HepG2 (cell line): ENCODE measurements around the gene TCTN2. TPM values are rescaled to one million over a fixed set of nuclear protein-coding genes. Genes with fewer than 3 reads are reported as not detected.

Experiments used
- ATAC-seq: fragments of 200-7000 bp; cut with Tn5 transposase; 3 replicates; pipeline ENCODE4 v1.9.1; 2020; ENCODE audit warnings: mild to moderate bottlenecking, moderate library complexity
- BruUV-seq: library from RNA; stranded (reverse); fragments of 400-500 nt; replicated peaks from 2 replicates; lab custom pipeline; 2021; lab: Mats Ljungman, UMichigan
- CTCF ChIA-PET: fragments of 300-600 bp; formaldehyde crosslinking; extraction: SDS; loops from one replicate; lab custom pipeline; 2021; ENCODE audit warnings: low total read pairs, inconsistent platforms, low intra/inter-chr PET ratio; lab: Yijun Ruan, JAX
- POLR2A ChIA-PET: fragments of 350-600 bp; sonication (Branson Sonifier 250); formaldehyde crosslinking; loops from one replicate; lab custom pipeline; 2020; ENCODE audit warnings: antibody characterized with exemption, inconsistent platforms; lab: Yijun Ruan, JAX
- DNase-seq: peaks from one replicate; pipeline ENCODE4 v3.0.0-alpha.2; 2015; ENCODE audit warnings: low spot score
- FAIRE-seq: peaks from 3 replicates; lab custom pipeline; 2011; peaks lifted over from hg19 to GRCh38; lab: Jason Lieb, UNC
- H2AFZ ChIP-seq: one replicate; pipeline ENCODE4 v1.6.1; 2011; ENCODE audit warnings: low read length, inconsistent platforms
- H3K27ac ChIP-seq: fragments of 300-600 bp; 3 replicates; pipeline ENCODE4 v1.8.0; 2011; ENCODE audit warnings: mixed run types, mild to moderate bottlenecking, mixed read lengths, low read length, inconsistent platforms; ENCODE audit not compliant: insufficient read depth; ENCODE audit errors: extremely low read length
- H3K27me3 ChIP-seq, 2 experiments: fragments of 200-600 bp in 1 of 2; 2 replicates in 1 of 2; 3 replicates in 1 of 2; pipeline versions ENCODE4 v1.6.0 to v1.8.0; 2011; ENCODE audit warnings: low read length in 2 of 2, mild to moderate bottlenecking in 2 of 2, moderate library complexity in 2 of 2, inconsistent platforms in 1 of 2; ENCODE audit not compliant: insufficient read depth in 2 of 2, control insufficient read depth in 1 of 2
- H3K36me3 ChIP-seq, 2 experiments: fragments of 200-600 bp in 1 of 2; replicated peaks in 1 of 2; 2 replicates in 1 of 2; 3 replicates in 1 of 2; pipeline versions ENCODE4 v1.5.1 to v1.8.0; 2011; ENCODE audit warnings: low read length in 2 of 2, inconsistent platforms in 1 of 2; ENCODE audit not compliant: insufficient read depth in 2 of 2, control insufficient read depth in 1 of 2
- H3K4me1 ChIP-seq: 2 replicates; pipeline ENCODE4 v1.5.1; 2012; ENCODE audit warnings: low read length, inconsistent platforms; ENCODE audit not compliant: insufficient read depth
- H3K4me2 ChIP-seq: 2 replicates; pipeline ENCODE4 v1.6.0; 2011; ENCODE audit warnings: low read depth, low read length, inconsistent platforms
- H3K4me3 ChIP-seq, 3 experiments: fragments of 200-600 bp in 1 of 3; sonication (generic), shearing (Covaris generic) in 1 of 3; replicated peaks in 1 of 3; 2 replicates each; pipeline ENCODE4 v1.5.1; 2011 to 2016; ENCODE audit warnings: low read length in 3 of 3, inconsistent platforms in 2 of 3, low read depth in 2 of 3, mild to moderate bottlenecking in 2 of 3, control low read depth in 1 of 3, mixed read lengths in 1 of 3; ENCODE audit not compliant: insufficient read depth in 1 of 3
- H3K79me2 ChIP-seq: one replicate; pipeline ENCODE4 v1.6.1; 2011; ENCODE audit warnings: low read length, inconsistent platforms; ENCODE audit not compliant: insufficient read depth
- H3K9ac ChIP-seq: 2 replicates; pipeline ENCODE4 v1.6.0; 2011; ENCODE audit warnings: mild to moderate bottlenecking, low read depth, low read length, inconsistent platforms; ENCODE audit not compliant: insufficient read depth
- H3K9me3 ChIP-seq: 2 replicates; pipeline ENCODE4 v1.5.1; 2012; ENCODE audit warnings: mild to moderate bottlenecking, low read length
- H4K20me1 ChIP-seq: 2 replicates; pipeline ENCODE4 v1.6.0; 2011; ENCODE audit warnings: inconsistent platforms, mild to moderate bottlenecking, low read length, moderate library complexity; ENCODE audit not compliant: insufficient read depth
- AGO2 ChIP-seq: fragments of 200-400 bp; formaldehyde crosslinking; optimal IDR thresholded peaks from 2 replicates; pipeline ENCODE3; 2017; ENCODE audit warnings: mild to moderate bottlenecking, low read depth, low read length, moderate library complexity
- ATF2 ChIP-seq: sonication (generic); formaldehyde crosslinking; IDR thresholded peaks from 2 replicates; pipeline ENCODE4 v1.4.0; 2020; ENCODE audit warnings: missing genetic modification reagents
- CHD2 ChIP-seq: IDR thresholded peaks from 2 replicates; pipeline ENCODE4 v1.6.1; 2011; ENCODE audit warnings: low read depth, low read length, improper control_type of control experiment
- CTCF ChIP-seq: sonication (generic); formaldehyde crosslinking; IDR thresholded peaks from 2 replicates; pipeline ENCODE4 v1.5.0; 2020; ENCODE audit warnings: mild to moderate bottlenecking, missing genetic modification reagents, moderate library complexity
- ERF ChIP-seq: IDR thresholded peaks from 2 replicates; pipeline ENCODE4 v1.6.1; 2018; ENCODE audit warnings: missing biosample characterization, missing genetic modification reagents
- FIP1L1 ChIP-seq: fragments of 200-400 bp; formaldehyde crosslinking; IDR thresholded peaks from 2 replicates; pipeline ENCODE4 v1.6.1; 2018; ENCODE audit warnings: low read depth, mild to moderate bottlenecking, low read length, moderate library complexity, borderline replicate concordance; ENCODE audit not compliant: insufficient read depth
- IKZF5 ChIP-seq: IDR thresholded peaks from 2 replicates; pipeline ENCODE4 v1.6.1; 2018; ENCODE audit warnings: missing genetic modification reagents, mild to moderate bottlenecking, missing compliant biosample characterization
- MIER2 ChIP-seq: IDR thresholded peaks from 2 replicates; pipeline ENCODE4 v1.6.1; 2016; ENCODE audit warnings: missing biosample characterization, missing genetic modification reagents
- NFIC ChIP-seq: IDR thresholded peaks from 2 replicates; pipeline ENCODE4 v1.6.1; 2012; ENCODE audit warnings: mild to moderate bottlenecking, low read length, inconsistent platforms
- NPAS2 ChIP-seq: sonication (generic); formaldehyde crosslinking; IDR thresholded peaks from 2 replicates; pipeline ENCODE4 v1.8.0; 2022; ENCODE audit warnings: mild to moderate bottlenecking, missing genetic modification reagents, borderline replicate concordance
- ZNF282 ChIP-seq: fragments of 450-650 bp; IDR thresholded peaks from 2 replicates; pipeline ENCODE4 v1.6.1; 2018; ENCODE audit not compliant: partially characterized antibody
- ZNF512B ChIP-seq: sonication (generic); formaldehyde crosslinking; IDR thresholded peaks from 2 replicates; pipeline ENCODE4 v1.5.1; 2020; ENCODE audit warnings: missing genetic modification reagents, mild to moderate bottlenecking, borderline replicate concordance
- ZNF672 ChIP-seq: sonication (generic); formaldehyde crosslinking; IDR thresholded peaks from 2 replicates; pipeline ENCODE4 v1.8.1; 2022; ENCODE audit warnings: missing genetic modification reagents
- WGBS: methylation state at CpG from one replicate; pipeline ENCODE4 v1.1.6; 2017; ENCODE audit warnings: low lambda C conversion rate; 5-methylcytosine and 5-hydroxymethylcytosine counted together
- in situ Hi-C: cut with HindIII; loops from 2 replicates; pipeline ENCODE4 v1.10.0; 2017; ENCODE audit warnings: low pct_unique_long_range_greater_than_20kb; ENCODE audit not compliant: extremely low pct_ligation_motif_present
- intact Hi-C: fragments of 100-400 bp; cut with micrococcal nuclease; formaldehyde crosslinking; loops from one replicate; pipeline ENCODE4 v1.10.0; 2022; ENCODE audit not compliant: unreplicated experiment
- polyA plus RNA-seq, 8 experiments: library from polyadenylated mRNA; depleted of rRNA in 3 of 8; stranded (reverse) in 7 of 8; unstranded in 1 of 8; fragments of >200 nt; fragmentation: Illumina TruSeq in 4 of 8; extraction: Trizol in 4 of 8; gene quantifications; 2 replicates each; pipeline versions ENCODE4 v1.2.1 to v1.2.3, GENCODE V29; 2011 to 2016; ENCODE audit warnings: low read depth in 4 of 8, missing spikeins in 1 of 8, mixed read lengths in 1 of 8; ENCODE audit not compliant: insufficient read depth in 1 of 8
- total RNA-seq, 5 experiments: library from RNA; depleted of rRNA; stranded (reverse); fragments of >200 nt; fragmentation: Illumina TruSeq; extraction: Trizol; gene quantifications; 2 replicates each; pipeline ENCODE4 v1.2.3, GENCODE V29; 2016; ENCODE audit warnings: low read depth in 1 of 5
- TF ChIP-seq, protein P1 (sequence below): sonication (generic); formaldehyde crosslinking; IDR thresholded peaks from 2 replicates; pipeline ENCODE4 v1.5.1; 2020; ENCODE audit warnings: missing genetic modification reagents, mild to moderate bottlenecking, borderline replicate concordance

Gene TCTN2
- total and polyA plus RNA-seq, 2 of the 13 experiments (the other 11 are each of a cell fraction or from before 2014, with no cell fraction given): 5.0 to 8.1 TPM

DNA sequence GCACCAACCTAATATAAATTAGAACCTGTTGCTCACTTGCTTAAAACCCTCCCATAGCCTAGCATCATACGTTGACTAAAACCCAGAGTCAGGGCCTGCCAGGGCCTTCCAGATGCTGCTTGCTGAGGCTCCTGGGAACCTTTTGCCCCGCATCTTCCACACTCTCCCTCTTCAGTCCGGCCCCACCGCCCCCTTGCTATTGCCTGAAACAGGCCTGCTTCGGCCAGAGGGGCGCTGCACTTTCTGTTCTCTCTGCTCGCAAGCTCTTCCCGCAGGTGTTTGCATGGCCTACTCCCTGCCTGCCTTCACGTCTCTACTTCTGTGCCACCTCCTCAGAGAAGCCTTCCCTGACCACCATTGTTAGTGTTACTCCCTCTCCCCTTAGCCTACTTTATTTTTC is 13.7 kb upstream of the TCTN2 start:
- ChIA-PET POLR2A (no interaction called here), CTCF (no interaction called here)
- H3K9ac ChIP-seq: no peak overlapping the region
- no peak overlapping the region for H3K27ac ChIP-seq
- H3K79me2 ChIP-seq: no peaks in the 10 kb centered on the region
- H4K20me1 ChIP-seq: no peaks in the 10 kb centered on the region
- no peaks in the 10 kb centered on the region for H3K27me3 ChIP-seq
- DNase-seq (no peak), ATAC-seq (no peak), FAIRE-seq (no peak)
- intact Hi-C loops (no loop called here), in situ Hi-C loops (no loop called here)
- no peak overlapping the region for H3K4me3 ChIP-seq
- no peaks in the 10 kb centered on the region for H3K9me3 ChIP-seq
- no peaks in the 10 kb centered on the region for H3K4me1 ChIP-seq
- TF ChIP-seq FIP1L1 (no peak), ERF (CRISPR knock-in tag) (no peak), NPAS2 (CRISPR knock-in tag) (no peak), ZNF512B (CRISPR knock-in tag) (no peak), CHD2 (no peak), NFIC (no peak), CTCF (CRISPR knock-in tag) (no peak), ATF2 (CRISPR knock-in tag) (no peak), AGO2 (no peak), IKZF5 (no peak), ZNF282 (no peak), MIER2 (CRISPR knock-in tag) (no peak), ZNF672 (CRISPR knock-in tag) (no peak)
- TF ChIP-seq, protein P1, sequence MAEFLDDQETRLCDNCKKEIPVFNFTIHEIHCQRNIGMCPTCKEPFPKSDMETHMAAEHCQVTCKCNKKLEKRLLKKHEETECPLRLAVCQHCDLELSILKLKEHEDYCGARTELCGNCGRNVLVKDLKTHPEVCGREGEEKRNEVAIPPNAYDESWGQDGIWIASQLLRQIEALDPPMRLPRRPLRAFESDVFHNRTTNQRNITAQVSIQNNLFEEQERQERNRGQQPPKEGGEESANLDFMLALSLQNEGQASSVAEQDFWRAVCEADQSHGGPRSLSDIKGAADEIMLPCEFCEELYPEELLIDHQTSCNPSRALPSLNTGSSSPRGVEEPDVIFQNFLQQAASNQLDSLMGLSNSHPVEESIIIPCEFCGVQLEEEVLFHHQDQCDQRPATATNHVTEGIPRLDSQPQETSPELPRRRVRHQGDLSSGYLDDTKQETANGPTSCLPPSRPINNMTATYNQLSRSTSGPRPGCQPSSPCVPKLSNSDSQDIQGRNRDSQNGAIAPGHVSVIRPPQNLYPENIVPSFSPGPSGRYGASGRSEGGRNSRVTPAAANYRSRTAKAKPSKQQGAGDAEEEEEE: no peak
- no TSS peak for BruUV-seq
- WGBS: 92% methylated on average over 9 of the region's 9 CpGs
- no peak overlapping the region for H2AFZ ChIP-seq
- no peak overlapping the region for H3K4me2 ChIP-seq
- peaks cover 2 to 53% of the 10 kb centered on the region in 2 experiments; a peak in 4 of 5 replicates for H3K36me3 ChIP-seq
